ENCODE results near the gene PURB.

PURB gene

GRCh38 chr7:44885394-44886317 is at the start of gene PURB:
TSS of gene PURB (minus strand) at chr7:44885530. CDS start at chr7:44885348, 182 bp downstream.
- in situ Hi-C loops (cut with MboI; ENCODE audit: low sequenced_read_pairs) = no loop called here

- in situ Hi-C loops (cut with MboI; ENCODE audit: low sequenced_read_pairs) = loop anchor here (25.0 kb wide), 1 partner anchor 348 kb away; the partner anchor contains the start of gene TMED4
These were observed 49.7 kb upstream of the PURB start for GRCh38 chr7:44935016-44935415.

- in situ Hi-C loops (cut with MboI; ENCODE audit: low sequenced_read_pairs) = loop anchor here (25.0 kb wide), 1 partner anchor 347 kb away; the partner anchor contains the start of gene TMED4
These were observed 49.2 kb upstream of the PURB start for GRCh38 chr7:44934510-44934909.

- in situ Hi-C loops (cut with MboI; ENCODE audit: low sequenced_read_pairs) = loop anchor here (25.0 kb wide), 1 partner anchor 344 kb away; the partner anchor contains the start of gene TMED4
These were observed 45.6 kb upstream of the PURB start for GRCh38 chr7:44930921-44931320.

- in situ Hi-C loops (cut with MboI; ENCODE audit: low sequenced_read_pairs) = loop anchor here (10.0 kb wide), 1 partner anchor 68 kb away; no protein-coding TSS in a partner anchor
These were observed 37.0 kb upstream of the PURB start for GRCh38 chr7:44922351-44922694.

GRCh38 chr7:44921607-44922350 is 36.4 kb upstream of the PURB start:
- in situ Hi-C loops (cut with MboI; ENCODE audit: low sequenced_read_pairs) = loop anchor here (10.0 kb wide), 1 partner anchor 67 kb away; no protein-coding TSS in a partner anchor

GRCh38 chr7:44920119-44920518 is 34.8 kb upstream of the PURB start:
- in situ Hi-C loops (cut with MboI; ENCODE audit: low sequenced_read_pairs) = loop anchor here (10.0 kb wide), 1 partner anchor 65 kb away; no protein-coding TSS in a partner anchor

- in situ Hi-C loops (cut with MboI; ENCODE audit: low sequenced_read_pairs) = no loop called here
These were observed 32.7 kb upstream of the PURB start for GRCh38 chr7:44918029-44918428.

- in situ Hi-C loops (cut with MboI; ENCODE audit: low sequenced_read_pairs) = no loop called here
These were observed 32.1 kb upstream of the PURB start for GRCh38 chr7:44917465-44917864.

- in situ Hi-C loops (cut with MboI; ENCODE audit: low sequenced_read_pairs) = no loop called here
These were observed 29.8 kb upstream of the PURB start for GRCh38 chr7:44914992-44915607.

GRCh38 chr7:44912775-44913347 is 27.5 kb upstream of the PURB start:
- in situ Hi-C loops (cut with MboI; ENCODE audit: low sequenced_read_pairs) = no loop called here

- in situ Hi-C loops (cut with MboI; ENCODE audit: low sequenced_read_pairs) = no loop called here
These were observed 26.6 kb upstream of the PURB start for GRCh38 chr7:44911911-44912310.

- in situ Hi-C loops (cut with MboI; ENCODE audit: low sequenced_read_pairs) = no loop called here
These were observed 24.5 kb upstream of the PURB start for GRCh38 chr7:44909596-44910389.

- in situ Hi-C loops (cut with MboI; ENCODE audit: low sequenced_read_pairs) = no loop called here
These were observed 21.6 kb upstream of the PURB start for GRCh38 chr7:44906965-44907364.

- in situ Hi-C loops (cut with MboI; ENCODE audit: low sequenced_read_pairs) = no loop called here
These were observed 19.8 kb upstream of the PURB start for GRCh38 chr7:44905002-44905635.

- in situ Hi-C loops (cut with MboI; ENCODE audit: low sequenced_read_pairs) = no loop called here
These were observed 14.1 kb upstream of the PURB start for GRCh38 chr7:44899443-44899842.

- in situ Hi-C loops (cut with MboI; ENCODE audit: low sequenced_read_pairs) = no loop called here
These were observed 12.7 kb upstream of the PURB start for GRCh38 chr7:44898039-44898438.

- in situ Hi-C loops (cut with MboI; ENCODE audit: low sequenced_read_pairs) = no loop called here
These were observed 12.0 kb upstream of the PURB start for GRCh38 chr7:44897309-44897708.

- in situ Hi-C loops (cut with MboI; ENCODE audit: low sequenced_read_pairs) = no loop called here
These were observed 9.7 kb upstream of the PURB start for GRCh38 chr7:44894888-44895580.

All from HL-60/S4 (cell line).